Neural crest cell (in vitro differentiated cells): ENCODE data around the gene RNF141. TPM values are rescaled to one million over a fixed set of nuclear protein-coding genes. Genes with fewer than 3 reads are reported as not detected.

Source experiments
- DNase-seq: peaks from one replicate; pipeline ENCODE4 v3.0.0; 2021; ENCODE audit warnings: low read depth, mixed read lengths, low spot score
- H3K27ac Mint-ChIP-seq: one replicate; pipeline ENCODE4 v1.8.0; 2021; ENCODE audit warnings: mild to moderate bottlenecking, mixed read lengths; ENCODE audit not compliant: unreplicated experiment
- H3K27me3 Mint-ChIP-seq: 2 replicates; pipeline ENCODE4 v1.8.0; 2021; ENCODE audit warnings: low read depth, mild to moderate bottlenecking, mixed read lengths
- H3K36me3 Mint-ChIP-seq: 2 replicates; pipeline ENCODE4 v1.8.0; 2021; ENCODE audit warnings: low read depth, mild to moderate bottlenecking, mixed read lengths
- H3K4me1 Mint-ChIP-seq: 2 replicates; pipeline ENCODE4 v1.8.0; 2021; ENCODE audit warnings: mixed read lengths
- H3K4me3 Mint-ChIP-seq: one replicate; pipeline ENCODE4 v1.8.0; 2021; ENCODE audit warnings: mild to moderate bottlenecking, mixed read lengths
- H3K9me3 Mint-ChIP-seq: 2 replicates; pipeline ENCODE4 v1.8.0; 2021; ENCODE audit warnings: mixed read lengths
- total RNA-seq: library from RNA; stranded (reverse); gene quantifications from 2 replicates; pipeline ENCODE4 v1.2.1, GENCODE V29; 2021
- TF ChIP-seq, protein P1 (sequence below): fragments of 200-600 bp; sonication (generic); conservative IDR thresholded peaks from 2 replicates; pipeline ENCODE4 v1.5.0; 2021; ENCODE audit warnings: antibody characterized with exemption, mild to moderate bottlenecking

RNF141 gene
- total RNA-seq, 1 donor from 2014 or later: 33.0 TPM

GRCh38 chr11:10551290-10551592 lies 10.3 kb upstream of the RNF141 start:
- Mint-ChIP-seq H3K4me1 (no peaks in the 10 kb centered on the region), H3K36me3 (no peaks in the 10 kb centered on the region), H3K4me3 (no peak overlapping the region), H3K27ac (no peak overlapping the region), H3K27me3 (peaks cover 3% of the 10 kb centered on the region), H3K9me3 (peaks cover 4% of the 10 kb centered on the region)
- no peak for DNase-seq
- TF ChIP-seq, protein P1, sequence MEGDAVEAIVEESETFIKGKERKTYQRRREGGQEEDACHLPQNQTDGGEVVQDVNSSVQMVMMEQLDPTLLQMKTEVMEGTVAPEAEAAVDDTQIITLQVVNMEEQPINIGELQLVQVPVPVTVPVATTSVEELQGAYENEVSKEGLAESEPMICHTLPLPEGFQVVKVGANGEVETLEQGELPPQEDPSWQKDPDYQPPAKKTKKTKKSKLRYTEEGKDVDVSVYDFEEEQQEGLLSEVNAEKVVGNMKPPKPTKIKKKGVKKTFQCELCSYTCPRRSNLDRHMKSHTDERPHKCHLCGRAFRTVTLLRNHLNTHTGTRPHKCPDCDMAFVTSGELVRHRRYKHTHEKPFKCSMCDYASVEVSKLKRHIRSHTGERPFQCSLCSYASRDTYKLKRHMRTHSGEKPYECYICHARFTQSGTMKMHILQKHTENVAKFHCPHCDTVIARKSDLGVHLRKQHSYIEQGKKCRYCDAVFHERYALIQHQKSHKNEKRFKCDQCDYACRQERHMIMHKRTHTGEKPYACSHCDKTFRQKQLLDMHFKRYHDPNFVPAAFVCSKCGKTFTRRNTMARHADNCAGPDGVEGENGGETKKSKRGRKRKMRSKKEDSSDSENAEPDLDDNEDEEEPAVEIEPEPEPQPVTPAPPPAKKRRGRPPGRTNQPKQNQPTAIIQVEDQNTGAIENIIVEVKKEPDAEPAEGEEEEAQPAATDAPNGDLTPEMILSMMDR: no peak

DNA sequence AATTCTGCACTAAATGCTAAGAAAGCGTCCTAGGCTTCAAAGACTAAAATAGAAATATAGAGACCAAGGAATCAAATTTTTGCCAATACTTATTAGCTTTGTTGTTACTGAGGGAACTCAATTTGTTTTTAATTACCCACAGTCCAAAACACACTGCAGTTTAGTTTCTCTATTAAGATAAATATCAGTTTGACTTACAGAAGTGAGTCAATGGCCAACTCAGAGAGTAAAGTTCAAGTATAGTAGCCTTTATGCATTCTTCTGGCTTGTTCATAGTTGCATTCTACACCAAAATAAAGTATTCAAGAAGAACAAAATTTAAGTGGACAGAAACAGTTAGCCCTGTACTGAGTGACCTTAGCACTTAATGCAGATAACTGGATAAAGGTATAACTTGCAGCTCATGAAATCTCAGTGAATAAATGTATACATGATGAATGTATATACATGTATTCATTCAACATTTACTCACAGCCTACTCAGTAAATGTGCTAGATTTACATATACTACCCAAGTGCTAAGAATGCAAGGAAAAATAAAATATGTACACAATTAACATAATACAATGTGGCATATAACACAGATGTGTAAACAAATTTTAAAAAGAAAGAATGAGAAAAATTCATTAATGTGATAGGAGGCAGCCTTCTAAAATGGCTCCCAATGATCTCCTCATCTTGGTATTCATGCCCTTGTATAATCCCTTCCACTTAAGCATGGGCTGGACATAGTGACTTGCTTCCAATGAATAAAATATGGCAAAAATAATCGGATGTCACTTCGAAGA lies 9.7 kb upstream of the RNF141 start:
- Mint-ChIP-seq H3K4me3 (no peak overlapping the region), H3K9me3 (peaks cover 4% of the 10 kb centered on the region)

DNA sequence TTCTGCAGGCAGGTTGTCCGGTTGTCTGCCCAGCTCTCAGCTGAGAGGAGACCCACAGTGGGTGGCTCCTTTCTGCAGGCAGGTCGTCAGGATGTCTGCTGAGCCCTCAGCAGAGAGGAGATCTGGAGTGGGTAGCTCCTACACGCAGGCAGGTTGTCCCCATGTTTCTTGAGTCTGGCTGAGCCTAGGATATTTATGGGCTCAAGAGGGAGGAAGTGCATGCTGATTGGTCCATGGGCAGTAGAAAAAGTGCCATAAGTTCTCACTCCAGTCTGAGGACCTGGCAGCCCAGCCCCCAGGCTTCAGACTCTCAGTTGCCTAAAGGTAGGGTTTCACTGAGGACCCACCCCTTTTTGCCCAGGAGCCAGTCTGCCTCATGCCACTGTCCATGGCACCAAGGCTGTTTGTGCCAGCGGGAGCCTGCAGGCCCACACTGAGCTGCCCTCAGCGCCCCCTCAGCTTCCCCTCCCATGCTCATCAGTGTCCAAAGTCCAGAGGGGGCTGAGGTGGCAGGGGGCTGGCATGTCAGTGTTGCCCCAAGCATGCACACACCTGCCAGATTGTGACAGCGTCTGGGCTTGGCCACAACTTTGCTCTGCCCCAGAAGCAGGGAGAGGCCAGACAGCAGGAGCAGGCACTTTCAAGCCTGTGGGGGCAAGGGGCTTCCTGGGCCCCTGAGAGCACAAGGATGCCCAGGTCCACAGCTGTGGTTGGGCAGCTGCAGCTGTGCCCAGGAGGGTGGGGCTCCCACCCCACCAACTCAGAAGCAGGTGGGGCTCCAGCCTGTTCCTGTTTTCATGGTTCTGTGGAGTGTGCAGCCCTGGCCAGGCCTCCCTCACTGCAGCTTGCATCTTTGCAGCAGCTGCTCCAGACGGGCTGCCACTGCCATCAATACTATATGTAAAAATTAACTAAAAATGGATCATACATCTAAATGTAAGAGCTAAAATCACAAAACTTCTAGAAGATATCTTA lies 3.8 kb upstream of the RNF141 start:
- H3K9me3 Mint-ChIP-seq: no peaks in the 10 kb centered on the region
- H3K27me3 Mint-ChIP-seq: peaks cover 9% of the 10 kb centered on the region
- TF ChIP-seq, protein P1: no peak
- H3K4me1 Mint-ChIP-seq: peaks cover 11% of the 10 kb centered on the region
- H3K4me3 Mint-ChIP-seq: no peak overlapping the region
- H3K27ac Mint-ChIP-seq: no peak overlapping the region
- H3K36me3 Mint-ChIP-seq: no peaks in the 10 kb centered on the region
- no peak for DNase-seq

More for the DNA sequence above, 9.7 kb upstream of the RNF141 start:
- no peak for DNase-seq
- Mint-ChIP-seq H3K27ac (no peak overlapping the region), H3K27me3 (peaks cover 3% of the 10 kb centered on the region), H3K4me1 (no peaks in the 10 kb centered on the region), H3K36me3 (no peaks in the 10 kb centered on the region)
- TF ChIP-seq, protein P1: no peak

DNA sequence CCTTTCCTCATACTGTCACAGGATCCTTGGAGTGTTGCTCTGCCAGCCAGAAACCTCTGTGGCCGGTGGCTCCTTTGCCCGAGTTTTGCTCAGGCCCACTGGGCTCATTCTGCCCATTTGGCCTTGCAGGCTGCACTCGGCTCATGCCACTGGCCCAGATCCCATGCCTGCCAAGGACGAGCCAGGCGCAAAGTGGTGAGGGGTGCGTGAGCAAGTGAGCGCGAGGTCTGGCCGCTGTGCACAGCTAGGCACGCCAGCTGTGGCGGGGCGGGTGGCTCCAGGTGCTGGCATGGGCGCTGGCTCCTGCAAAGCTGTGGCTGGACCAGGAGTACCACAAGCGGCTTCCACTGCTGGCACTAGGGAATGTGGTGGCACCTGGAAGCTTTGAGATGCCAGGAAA lies 2.8 kb upstream of the RNF141 start:
- Mint-ChIP-seq H3K27me3 (peaks cover 11% of the 10 kb centered on the region), H3K4me1 (peaks cover 15% of the 10 kb centered on the region), H3K36me3 (no peaks in the 10 kb centered on the region), H3K9me3 (no peaks in the 10 kb centered on the region), H3K27ac (no peak overlapping the region), H3K4me3 (peak overlapping the region; percentile 33)
- TF ChIP-seq, protein P1: no peak
- DNase-seq: no peak

- Mint-ChIP-seq H3K27ac (no peak overlapping the region), H3K4me1 (peaks cover 15% of the 10 kb centered on the region), H3K4me3 (no peak overlapping the region), H3K36me3 (no peaks in the 10 kb centered on the region), H3K9me3 (no peaks in the 10 kb centered on the region), H3K27me3 (peaks cover 11% of the 10 kb centered on the region)
- no peak for DNase-seq
- TF ChIP-seq, protein P1: no peak
These were observed 1.8 kb upstream of the RNF141 start for GRCh38 chr11:10542776-10543175.
